ENCODE results near the gene NFIC.

Gene NFIC

DNA sequence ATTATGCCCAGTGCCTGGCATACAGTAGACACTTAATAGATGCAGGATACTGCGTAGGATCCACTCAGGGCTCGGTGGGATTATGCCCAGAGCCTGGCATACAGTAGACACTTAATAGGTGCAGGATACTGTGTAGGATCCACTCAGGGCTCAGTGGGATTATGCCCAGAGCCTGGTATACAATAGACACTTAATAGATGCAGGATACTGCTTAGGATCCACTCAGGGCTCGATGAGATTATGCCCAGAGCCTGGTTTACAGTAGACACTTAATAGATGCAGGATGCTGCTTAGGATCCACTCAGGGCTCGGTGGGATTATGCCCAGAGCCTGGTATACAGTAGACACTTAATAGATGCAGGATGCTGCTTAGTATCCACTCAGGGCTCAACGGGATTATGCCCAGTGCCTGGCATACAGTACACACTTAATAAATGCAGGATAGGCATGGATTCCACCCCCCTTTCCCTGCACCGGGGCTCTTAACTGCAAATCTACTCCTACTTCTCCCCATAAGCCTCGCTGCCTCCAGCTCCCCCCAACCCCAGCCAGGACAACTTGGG lies 89.1 kb downstream of the NFIC start:
- DNase-seq, result no peak

GRCh38 chr19:3455960-3456601 lies 89.7 kb downstream of the NFIC start:
- no peak for DNase-seq

- no peak for DNase-seq
Observed at GRCh38 chr19:3456925-3457527, 90.6 kb downstream of the NFIC start.

GRCh38 chr19:3457528-3458228 lies 91.3 kb downstream of the NFIC start:
- no peak for DNase-seq

DNA sequence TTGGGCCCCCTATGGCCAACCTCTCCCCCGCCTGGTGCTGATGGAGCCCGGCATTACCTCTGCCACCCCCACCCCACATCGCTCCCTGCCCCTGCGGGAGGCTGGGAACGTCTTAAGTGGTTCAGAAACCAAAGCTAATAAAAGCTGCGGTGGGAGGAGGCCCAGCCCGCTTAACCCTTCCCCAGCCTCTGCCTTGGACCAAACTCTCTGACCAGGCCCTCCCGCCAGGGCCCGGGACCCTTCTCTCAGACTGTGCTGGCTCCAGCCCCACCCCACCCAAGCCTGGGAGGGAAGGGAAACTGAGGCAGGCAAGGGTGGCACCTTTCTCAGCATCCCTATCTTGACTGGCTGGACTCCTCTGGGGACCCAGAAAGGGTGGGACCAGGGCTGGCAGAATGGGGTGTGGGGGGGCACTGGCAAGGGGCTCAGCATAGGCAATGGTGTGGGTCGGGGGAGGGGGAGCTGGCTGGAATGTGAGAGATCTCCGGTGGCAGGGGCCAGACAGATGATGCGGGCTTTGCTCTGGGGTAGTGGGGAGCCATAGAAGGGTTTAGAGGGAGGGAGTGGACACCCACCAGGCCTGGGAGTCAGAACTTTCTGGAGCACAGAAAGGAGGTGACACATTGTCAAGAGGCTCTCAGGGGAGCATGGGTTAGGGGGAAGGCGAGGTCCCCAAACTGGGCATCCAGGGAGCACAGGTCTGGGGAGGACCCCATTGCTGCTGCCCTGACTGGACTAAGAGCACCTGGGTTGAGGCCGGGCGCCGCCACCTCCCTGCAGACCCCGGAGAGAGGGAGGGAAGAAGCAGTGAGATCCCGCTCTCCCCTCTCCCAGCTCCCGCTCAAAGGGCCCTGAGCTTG lies 92.1 kb downstream of the NFIC start:
- no peak for DNase-seq

GRCh38 chr19:3459089-3459881 lies 92.9 kb downstream of the NFIC start:
- DNase-seq, result no peak

- DNase-seq, result no peak
Observed at GRCh38 chr19:3459965-3460582, 93.7 kb downstream of the NFIC start.

DNA sequence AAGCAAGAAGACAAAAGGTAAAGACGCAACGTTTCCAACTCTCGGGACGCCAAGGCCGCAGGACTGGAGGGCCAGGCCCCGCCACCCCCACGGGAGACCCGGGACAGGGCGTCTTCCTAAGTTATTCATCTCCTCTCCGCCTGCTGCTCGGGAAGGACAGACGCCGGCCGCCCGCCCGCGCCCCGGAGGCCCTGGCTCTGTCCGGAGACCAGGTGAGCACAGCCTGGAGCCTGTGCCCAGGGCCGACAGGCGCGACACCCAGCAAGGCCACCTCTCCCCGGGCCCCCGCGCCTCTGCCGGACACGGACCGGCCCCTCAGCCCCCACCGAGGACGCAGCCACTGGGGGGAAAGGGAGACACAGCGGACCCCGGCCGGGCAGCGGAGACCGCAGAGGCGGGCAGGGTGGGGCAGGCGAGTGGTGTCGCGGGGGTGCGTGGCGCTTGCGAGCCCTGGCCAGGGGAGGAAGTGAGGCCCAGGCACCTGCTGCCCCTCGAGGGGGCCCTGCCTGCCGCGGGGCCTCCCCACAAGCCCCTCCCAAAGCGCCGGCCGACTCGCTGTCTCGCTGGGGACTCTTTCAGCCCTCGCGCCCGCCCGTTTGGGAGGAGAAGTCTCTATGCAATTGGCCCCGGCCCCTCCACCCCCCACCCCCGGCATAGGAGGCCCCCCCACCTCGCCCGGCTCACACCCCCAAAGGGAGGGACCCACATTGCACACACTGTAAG lies 96.8 kb downstream of the NFIC start:
- no peak for DNase-seq

DNA sequence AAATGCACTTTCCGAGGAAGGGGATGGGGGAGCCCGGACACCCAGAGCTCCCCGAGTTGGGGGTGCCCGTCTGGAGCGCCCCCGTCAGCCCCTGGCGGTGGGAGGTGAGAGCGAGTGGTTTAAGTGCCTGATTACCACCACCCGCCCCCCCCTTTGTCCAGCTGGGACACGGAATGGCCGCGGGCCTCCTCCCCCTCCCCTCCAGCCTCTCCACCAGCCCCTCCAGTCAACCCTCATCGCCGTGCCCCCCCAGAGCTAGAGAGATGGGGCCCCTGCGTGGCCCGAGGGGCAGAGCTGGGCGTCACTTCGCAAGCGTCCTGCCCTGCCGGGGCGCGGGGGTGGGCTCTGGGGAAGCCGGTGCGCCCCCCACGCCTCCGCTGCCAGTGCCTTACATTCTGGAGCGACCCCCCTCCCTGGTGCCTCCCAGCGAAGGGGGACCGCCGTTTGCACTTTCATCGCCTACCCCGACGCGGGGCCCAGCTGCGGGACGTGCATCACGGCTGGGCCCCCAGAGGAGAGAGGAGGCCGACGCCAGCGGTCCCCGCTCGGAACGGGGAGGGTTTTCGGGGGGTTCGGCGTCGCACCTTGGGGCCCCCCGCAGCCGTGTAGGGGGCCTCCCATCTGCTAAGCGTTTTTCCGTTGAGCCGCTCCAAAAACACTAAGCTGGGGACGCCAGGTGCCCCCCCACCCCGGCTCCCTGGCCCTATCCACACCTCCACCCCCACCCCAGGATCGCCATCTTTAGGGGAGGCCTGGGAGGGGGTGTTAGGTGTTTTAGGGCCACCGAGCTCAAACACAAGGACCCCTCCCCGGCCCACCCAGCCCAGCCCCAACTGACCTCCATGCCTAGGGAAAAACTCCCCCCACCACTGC lies 97.6 kb downstream of the NFIC start:
- no peak for DNase-seq

GRCh38 chr19:3464587-3465235 lies 98.3 kb downstream of the NFIC start:
- DNase-seq, result no peak

- DNase-seq, result no peak
Observed at GRCh38 chr19:3465552-3465951, 99.2 kb downstream of the NFIC start.

GRCh38 chr19:3466635-3467034 lies 100.3 kb downstream of the NFIC start:
- DNase-seq, result no peak

GRCh38 chr19:3467437-3468198 lies 101.2 kb downstream of the NFIC start:
- no peak for DNase-seq

GRCh38 chr19:3468211-3468610 lies 101.8 kb downstream of the NFIC start:
- no peak for DNase-seq

DNA sequence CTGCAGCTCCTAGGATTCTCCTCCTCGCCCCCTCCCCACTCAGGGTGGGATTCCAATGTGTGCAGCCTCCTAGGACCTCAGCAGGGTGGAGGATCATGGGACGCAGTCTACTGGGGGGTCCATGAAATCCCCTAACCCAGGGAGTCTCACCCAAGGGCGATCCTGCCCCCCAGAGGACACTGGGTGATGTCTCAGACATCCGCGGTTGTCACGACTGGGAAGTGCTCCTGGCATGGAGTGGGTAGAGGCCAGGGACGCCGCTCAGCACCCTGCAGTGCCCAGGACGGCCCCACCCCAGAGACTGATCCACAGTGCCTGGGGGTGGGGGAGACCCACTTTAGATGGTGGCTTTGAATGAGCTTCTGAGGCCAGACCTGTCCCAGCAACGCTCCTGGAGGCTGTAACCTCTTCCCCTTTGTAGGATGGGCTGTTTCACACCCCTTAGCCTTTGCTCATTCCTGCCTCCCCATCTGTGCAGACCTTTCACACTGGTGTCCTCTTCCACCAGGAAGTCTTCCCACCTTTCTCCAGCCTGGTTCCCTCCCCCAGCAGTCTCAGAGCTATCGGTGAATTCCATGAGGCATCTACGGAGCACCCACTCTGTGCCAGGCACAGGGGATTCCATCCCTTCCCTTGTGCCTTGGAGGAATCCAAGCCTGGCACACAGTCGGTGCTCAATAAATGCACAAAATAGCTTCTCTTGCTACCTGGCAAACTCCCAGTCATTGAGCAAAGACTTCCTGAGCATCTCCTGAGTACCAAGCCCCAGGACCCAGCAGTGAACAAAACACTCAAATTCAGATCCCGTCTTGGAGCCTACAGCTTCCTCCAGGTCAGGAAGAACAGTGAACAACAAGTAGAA lies 103.5 kb downstream of the NFIC start:
- no peak for DNase-seq

DNA sequence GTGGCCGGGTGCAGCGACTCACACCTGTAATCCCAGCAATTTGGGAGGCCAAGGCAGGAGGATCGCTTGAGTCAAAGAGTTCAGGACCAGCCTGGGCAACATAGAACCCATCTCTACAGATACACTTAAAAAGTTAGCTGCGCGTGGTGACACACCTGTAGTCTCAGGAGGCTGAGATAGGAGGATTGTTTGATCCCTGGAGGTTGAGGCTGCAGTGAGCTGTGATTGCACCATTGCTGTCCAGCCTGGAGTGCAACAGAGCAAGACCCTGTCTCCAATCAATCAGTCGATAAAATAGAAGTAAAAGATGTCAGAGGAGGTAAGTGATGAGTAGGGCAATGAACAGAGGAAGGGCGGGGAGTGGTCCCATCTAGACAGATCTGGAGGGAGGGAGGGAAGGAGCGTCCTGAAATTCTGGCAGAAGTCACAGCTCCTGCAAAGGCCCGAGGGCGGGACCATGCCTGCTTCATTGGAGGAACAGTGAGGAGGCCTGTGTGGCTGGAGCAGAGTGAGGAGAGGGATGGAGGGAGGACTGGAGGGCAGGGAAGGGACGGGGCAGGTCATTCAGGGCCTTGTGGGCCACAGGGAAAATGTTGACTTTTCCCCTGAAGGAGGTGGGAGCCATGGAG lies 104.2 kb downstream of the NFIC start:
- DNase-seq, result no peak
